ENCODE data around the gene SEPTIN5. TPM values are rescaled to one million over a fixed set of nuclear protein-coding genes. Genes with fewer than 3 reads are reported as not detected.

SEPTIN5 gene
- polyA plus RNA-seq, 1 experiment, result 13.1 TPM

DNA sequence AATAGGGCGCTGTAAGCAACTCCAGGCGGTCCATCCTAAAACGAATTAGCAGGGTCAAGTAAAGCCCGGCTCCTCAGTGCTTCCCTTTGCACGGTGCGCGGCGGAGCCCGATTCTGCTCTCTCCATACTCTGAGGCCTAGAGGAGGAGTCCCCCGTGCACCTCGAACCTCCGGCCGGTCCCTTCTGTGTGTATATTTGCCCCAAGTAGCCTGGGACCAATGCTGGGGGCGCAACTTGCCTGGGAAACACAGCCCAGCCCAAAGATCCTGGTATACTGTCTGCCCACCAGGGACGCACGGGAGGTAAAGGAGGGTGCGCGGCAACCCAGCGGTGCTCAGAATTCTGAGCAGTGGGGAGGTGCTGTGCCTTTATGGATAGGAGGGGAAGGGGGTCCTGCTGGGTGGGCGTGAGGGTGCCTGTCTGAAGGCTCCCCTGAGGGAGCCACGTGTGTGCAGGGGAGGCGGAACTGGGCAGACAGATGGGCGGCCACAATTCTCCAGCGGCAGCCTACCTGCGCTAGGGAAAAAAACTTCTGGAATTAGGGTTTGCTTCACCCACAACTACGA, 41.5 kb downstream of the SEPTIN5 start:
- POLR2A ChIA-PET, result no interaction called here
- H3K4me3 ChIP-seq (ENCODE audit: low read depth, low read length), result no peak overlapping the region
- CTCF ChIA-PET, result no interaction called here
- no peak overlapping the region for H3K27ac ChIP-seq (ENCODE audit: low read depth, low read length)
- TF ChIP-seq, protein P1, sequence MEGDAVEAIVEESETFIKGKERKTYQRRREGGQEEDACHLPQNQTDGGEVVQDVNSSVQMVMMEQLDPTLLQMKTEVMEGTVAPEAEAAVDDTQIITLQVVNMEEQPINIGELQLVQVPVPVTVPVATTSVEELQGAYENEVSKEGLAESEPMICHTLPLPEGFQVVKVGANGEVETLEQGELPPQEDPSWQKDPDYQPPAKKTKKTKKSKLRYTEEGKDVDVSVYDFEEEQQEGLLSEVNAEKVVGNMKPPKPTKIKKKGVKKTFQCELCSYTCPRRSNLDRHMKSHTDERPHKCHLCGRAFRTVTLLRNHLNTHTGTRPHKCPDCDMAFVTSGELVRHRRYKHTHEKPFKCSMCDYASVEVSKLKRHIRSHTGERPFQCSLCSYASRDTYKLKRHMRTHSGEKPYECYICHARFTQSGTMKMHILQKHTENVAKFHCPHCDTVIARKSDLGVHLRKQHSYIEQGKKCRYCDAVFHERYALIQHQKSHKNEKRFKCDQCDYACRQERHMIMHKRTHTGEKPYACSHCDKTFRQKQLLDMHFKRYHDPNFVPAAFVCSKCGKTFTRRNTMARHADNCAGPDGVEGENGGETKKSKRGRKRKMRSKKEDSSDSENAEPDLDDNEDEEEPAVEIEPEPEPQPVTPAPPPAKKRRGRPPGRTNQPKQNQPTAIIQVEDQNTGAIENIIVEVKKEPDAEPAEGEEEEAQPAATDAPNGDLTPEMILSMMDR (IDR thresholded peaks at IDR 0.05; ENCODE audit: low read depth, low read length), result peak; percentile 10; the same call in 1 of the 2 replicates
- no peaks in the 10 kb centered on the region; the same call in 1 of the 2 replicates for H3K9me3 ChIP-seq (ENCODE audit: control insufficient read depth, insufficient read depth, low read length)
- DNase-seq (ENCODE audit: low read depth, low spot score), result no peak
- H3K27me3 ChIP-seq (ENCODE audit: control insufficient read depth, insufficient read depth, low read length), result peaks cover 78% of the 10 kb centered on the region

DNA sequence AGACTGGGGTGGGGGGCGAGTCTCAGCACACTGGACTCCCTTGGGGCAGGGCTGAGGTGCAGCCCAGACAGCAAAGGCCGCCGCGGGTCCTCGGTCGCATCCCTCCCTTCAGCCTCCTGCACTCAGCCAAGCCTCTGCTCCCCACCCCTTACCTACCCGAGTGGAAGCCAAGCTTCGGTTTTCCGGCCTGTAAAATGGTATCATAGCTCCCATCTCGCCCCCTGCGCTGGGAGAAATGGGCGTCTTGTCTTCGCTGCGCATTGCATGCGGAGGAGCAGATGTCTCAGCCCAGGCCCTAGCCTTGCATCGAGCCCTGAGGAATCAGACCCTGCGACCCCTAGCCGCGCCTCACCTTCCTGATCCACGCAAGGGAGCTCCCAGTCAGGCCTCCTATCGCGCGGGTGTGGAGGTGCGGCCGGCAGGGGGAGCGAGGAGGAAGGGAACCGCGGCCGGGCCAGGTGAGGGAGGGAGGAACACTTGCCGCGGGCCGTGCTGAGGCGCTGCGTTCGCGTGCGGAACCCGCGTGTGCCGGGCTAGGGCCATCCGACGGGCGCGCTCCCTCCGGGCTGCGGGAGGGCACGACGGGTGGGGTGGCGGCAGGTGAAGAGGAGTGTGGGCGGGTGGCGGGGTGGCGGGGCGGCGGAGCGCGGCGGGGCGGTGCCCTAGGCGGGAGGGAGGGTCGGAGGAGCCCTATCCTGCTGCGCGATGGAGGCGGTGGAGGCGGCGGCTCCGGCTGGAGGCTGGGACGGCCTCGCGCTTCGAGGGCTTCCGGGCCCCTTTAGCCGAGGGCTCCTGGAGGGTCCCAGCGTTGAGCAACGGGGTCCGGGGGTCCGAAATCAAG, 42.2 kb downstream of the SEPTIN5 start:
- peaks cover 80% of the 10 kb centered on the region for H3K27me3 ChIP-seq (ENCODE audit: control insufficient read depth, insufficient read depth, low read length)
- ChIA-PET POLR2A (no interaction called here), CTCF (interaction anchor here (0.6 to 0.9 kb wide), 2 partner anchors 26 to 74 kb away, joined by 3 read pairs; no protein-coding TSS in a partner anchor)
- TF ChIP-seq, protein P1 (IDR thresholded peaks at IDR 0.05; ENCODE audit: low read depth, low read length), result peak; percentile 40
- no peak overlapping the region for H3K27ac ChIP-seq (ENCODE audit: low read depth, low read length)
- H3K9me3 ChIP-seq (ENCODE audit: control insufficient read depth, insufficient read depth, low read length), result no peaks in the 10 kb centered on the region; the same call in 1 of the 2 replicates
- DNase-seq (ENCODE audit: low read depth, low spot score), result no peak
- H3K4me3 ChIP-seq (ENCODE audit: low read depth, low read length), result no peak overlapping the region

- Histone ChIP-seq H3K9me3 (ENCODE audit: control insufficient read depth, insufficient read depth, low read length) (no peaks in the 10 kb centered on the region; the same call in 1 of the 2 replicates), H3K27ac (ENCODE audit: low read depth, low read length) (no peak overlapping the region), H3K27me3 (ENCODE audit: control insufficient read depth, insufficient read depth, low read length) (peaks cover 84% of the 10 kb centered on the region), H3K4me3 (ENCODE audit: low read depth, low read length) (no peak overlapping the region)
- no peak for DNase-seq (ENCODE audit: low read depth, low spot score)
- POLR2A ChIA-PET, result interaction anchor here (0.6 kb wide), 1 partner anchor 10 kb away, joined by 5 read pairs; no protein-coding TSS in a partner anchor
- TF ChIP-seq, protein P1 (IDR thresholded peaks at IDR 0.05; ENCODE audit: low read depth, low read length), result no peak
- CTCF ChIA-PET, result interaction anchor here (0.6 to 0.9 kb wide), 2 partner anchors 27 to 73 kb away, joined by 3 read pairs; no protein-coding TSS in a partner anchor
Measured at GRCh38 chr22:19757140-19757984, 43.1 kb downstream of the SEPTIN5 start.

- H3K27ac ChIP-seq (ENCODE audit: low read depth, low read length), result no peak overlapping the region
- peaks cover 6% of the 10 kb centered on the region; the same call in 1 of the 2 replicates for H3K9me3 ChIP-seq (ENCODE audit: control insufficient read depth, insufficient read depth, low read length)
- ChIA-PET POLR2A (interaction anchor here (0.5 to 0.6 kb wide), 2 partner anchors 11 to 193 kb away, joined by 5 to 7 read pairs; no protein-coding TSS in a partner anchor), CTCF (no interaction called here)
- TF ChIP-seq, protein P1 (IDR thresholded peaks at IDR 0.05; ENCODE audit: low read depth, low read length), result no peak
- H3K4me3 ChIP-seq (ENCODE audit: low read depth, low read length), result no peak overlapping the region
- no peak for DNase-seq (ENCODE audit: low read depth, low spot score)
- peaks cover 84% of the 10 kb centered on the region for H3K27me3 ChIP-seq (ENCODE audit: control insufficient read depth, insufficient read depth, low read length)
Measured at GRCh38 chr22:19757985-19758895, 43.9 kb downstream of the SEPTIN5 start.

All from AG04450 (cell line).